OCI-LY3 (cell line): ENCODE results near the gene LSG1.

Source experiments
- CTCF ChIP-seq: fragments of 200-600, 300-600 bp; sonication (generic); IDR thresholded peaks from 2 replicates; pipeline ENCODE4 v1.5.1; 2014; ENCODE audit warnings: antibody characterized with exemption, low read length, low read depth
- EZH2phosphoT487 ChIP-seq: fragments of 200-600 bp; shearing (Covaris generic); IDR thresholded peaks from 2 replicates; pipeline ENCODE4 v1.6.1; 2018; ENCODE audit warnings: antibody characterized with exemption, mixed run types, low read depth

GRCh38 chr3:194676471-194676870, 4.5 kb upstream of the LSG1 start:
- no peak for TF ChIP-seq CTCF
- no peak for TF ChIP-seq EZH2phosphoT487
